Natural killer cell treated with Interleukin-12 subunit alpha and Interleukin-12 subunit beta and Interleukin-15 and Interleukin-18, amount 100 ng/mL, for 72 hours (primary cell): ENCODE results near the gene PHF11. TPM values are rescaled to one million over a fixed set of nuclear protein-coding genes. Genes with fewer than 3 reads are reported as not detected.
A peak's percentile ranks its signal among the peaks of the same experiment; 100 is the strongest.

Experiments used
- ATAC-seq, 2 donors: fragments of 150-1000 bp; cut with Tn5 transposase in 1 of 2; sonication (Bioruptor Pico), chemical (Tn5 transposase) in 1 of 2; 2 replicates each; pipeline ENCODE4 v1.10.0; 2021
- DNase-seq: peaks from one replicate; pipeline ENCODE4 v3.0.0; 2022; ENCODE audit warnings: low spot score
- H3K27ac Mint-ChIP-seq, 2 donors: 1 replicate in 1 of 2; 2 replicates in 1 of 2; pipeline ENCODE4 v1.8.0; 2022; ENCODE audit warnings: mixed read lengths in 2 of 2, mild to moderate bottlenecking in 1 of 2, moderate library complexity in 1 of 2
- H3K27me3 Mint-ChIP-seq, 2 donors: 1 replicate in 1 of 2; 2 replicates in 1 of 2; pipeline ENCODE4 v1.8.0; 2022; ENCODE audit warnings: mixed read lengths in 2 of 2
- H3K36me3 Mint-ChIP-seq: one replicate; pipeline ENCODE4 v1.8.0; 2022; ENCODE audit warnings: mixed read lengths
- H3K4me1 Mint-ChIP-seq, 2 donors: 1 replicate in 1 of 2; 2 replicates in 1 of 2; pipeline ENCODE4 v1.8.0; 2022; ENCODE audit warnings: low read depth in 2 of 2, mixed read lengths in 2 of 2, mild to moderate bottlenecking in 1 of 2
- H3K4me3 Mint-ChIP-seq: one replicate; pipeline ENCODE4 v1.8.0; 2022; ENCODE audit warnings: mixed read lengths
- H3K9me3 Mint-ChIP-seq: 2 replicates; pipeline ENCODE4 v1.8.0; 2022; ENCODE audit warnings: mixed read lengths
- total RNA-seq, 2 donors: library from RNA; stranded (reverse); gene quantifications; one replicate each; pipeline ENCODE4 v1.2.3, GENCODE V29; 2022

The PHF11 gene
- total RNA-seq, 2 donors from 2014 or later = 58.2 to 78.2 TPM

GRCh38 chr13:49517461-49517860, 21.7 kb downstream of the PHF11 start:
- H3K4me1 Mint-ChIP-seq = peaks cover 0 to 9% of the 10 kb centered on the region in 2 donors
- H3K36me3 Mint-ChIP-seq = peaks cover 34% of the 10 kb centered on the region
- ATAC-seq = no peak
- no peaks in the 10 kb centered on the region for H3K27me3 Mint-ChIP-seq
- H3K4me3 Mint-ChIP-seq = no peak overlapping the region
- no peak overlapping the region for H3K27ac Mint-ChIP-seq
- no peaks in the 10 kb centered on the region for H3K9me3 Mint-ChIP-seq
- no peak for DNase-seq

GRCh38 chr13:49521224-49521623, 25.5 kb downstream of the PHF11 start:
- ATAC-seq = no peak
- no peaks in the 10 kb centered on the region for H3K9me3 Mint-ChIP-seq
- peaks cover 24% of the 10 kb centered on the region for H3K36me3 Mint-ChIP-seq
- no peak for DNase-seq
- H3K4me3 Mint-ChIP-seq = no peak overlapping the region
- no peak overlapping the region for H3K27ac Mint-ChIP-seq
- H3K27me3 Mint-ChIP-seq = no peaks in the 10 kb centered on the region
- H3K4me1 Mint-ChIP-seq = peaks cover 4 to 5% of the 10 kb centered on the region in 2 donors

- no peaks in the 10 kb centered on the region for H3K9me3 Mint-ChIP-seq
- H3K4me3 Mint-ChIP-seq = no peak overlapping the region
- DNase-seq = no peak
- no peaks in the 10 kb centered on the region for H3K27me3 Mint-ChIP-seq
- peaks cover 11% of the 10 kb centered on the region for H3K36me3 Mint-ChIP-seq
- ATAC-seq = peak in 1 of 2 donors; percentile 46
- H3K4me1 Mint-ChIP-seq = peaks cover 0 to 4% of the 10 kb centered on the region in 2 donors
- H3K27ac Mint-ChIP-seq = no peak overlapping the region
These were observed 29.2 kb downstream of the PHF11 start for GRCh38 chr13:49524740-49525501.

- Mint-ChIP-seq H3K4me3 (no peak overlapping the region), H3K4me1 (peaks cover 3 to 9% of the 10 kb centered on the region in 2 donors), H3K9me3 (no peaks in the 10 kb centered on the region), H3K27ac (no peak overlapping the region), H3K36me3 (peaks cover 4% of the 10 kb centered on the region), H3K27me3 (no peaks in the 10 kb centered on the region)
- ATAC-seq (no peak), DNase-seq (no peak)
These were observed 31.4 kb downstream of the PHF11 start for GRCh38 chr13:49527123-49527522.

GRCh38 chr13:49528161-49528560, 32.4 kb downstream of the PHF11 start:
- peaks cover under 1% of the 10 kb centered on the region for H3K36me3 Mint-ChIP-seq
- no peaks in the 10 kb centered on the region for H3K9me3 Mint-ChIP-seq
- no peak for DNase-seq
- H3K4me1 Mint-ChIP-seq = peaks cover 3 to 9% of the 10 kb centered on the region in 2 donors
- no peaks in the 10 kb centered on the region for H3K27me3 Mint-ChIP-seq
- H3K27ac Mint-ChIP-seq = no peak overlapping the region
- ATAC-seq = no peak
- no peak overlapping the region for H3K4me3 Mint-ChIP-seq

GRCh38 chr13:49530457-49530856, 34.7 kb downstream of the PHF11 start:
- ATAC-seq (no peak), DNase-seq (no peak)
- H3K9me3 Mint-ChIP-seq = no peaks in the 10 kb centered on the region
- peaks cover 3 to 5% of the 10 kb centered on the region in 2 donors for H3K4me1 Mint-ChIP-seq
- H3K27ac Mint-ChIP-seq = no peak overlapping the region
- H3K4me3 Mint-ChIP-seq = no peak overlapping the region
- H3K27me3 Mint-ChIP-seq = no peaks in the 10 kb centered on the region
- H3K36me3 Mint-ChIP-seq = no peaks in the 10 kb centered on the region

- Mint-ChIP-seq H3K4me3 (no peak overlapping the region), H3K36me3 (no peaks in the 10 kb centered on the region)
- no peak for ATAC-seq
These were observed 36.8 kb downstream of the PHF11 start for GRCh38 chr13:49532593-49532992.

GRCh38 chr13:49533011-49533410, 37.3 kb downstream of the PHF11 start:
- Mint-ChIP-seq H3K9me3 (no peaks in the 10 kb centered on the region), H3K27me3 (no peaks in the 10 kb centered on the region), H3K4me3 (no peak overlapping the region), H3K36me3 (no peaks in the 10 kb centered on the region), H3K4me1 (peaks cover 3 to 5% of the 10 kb centered on the region in 2 donors), H3K27ac (no peak overlapping the region)
- DNase-seq (no peak), ATAC-seq (no peak)

More at GRCh38 chr13:49532593-49532992, 36.8 kb downstream of the PHF11 start:
- Mint-ChIP-seq H3K27ac (no peak overlapping the region), H3K9me3 (no peaks in the 10 kb centered on the region), H3K4me1 (peaks cover 3 to 5% of the 10 kb centered on the region in 2 donors), H3K27me3 (no peaks in the 10 kb centered on the region)
- no peak for DNase-seq

GRCh38 chr13:49533591-49534269, 38.0 kb downstream of the PHF11 start:
- Mint-ChIP-seq H3K27me3 (no peaks in the 10 kb centered on the region), H3K9me3 (no peaks in the 10 kb centered on the region), H3K36me3 (no peaks in the 10 kb centered on the region), H3K27ac (no peak overlapping the region), H3K4me3 (no peak overlapping the region), H3K4me1 (peaks cover 3 to 5% of the 10 kb centered on the region in 2 donors)
- ATAC-seq = no peak
- DNase-seq = no peak

GRCh38 chr13:49536144-49536873, 40.6 kb downstream of the PHF11 start:
- Mint-ChIP-seq H3K4me1 (peaks cover 0 to 2% of the 10 kb centered on the region in 2 donors), H3K27ac (no peak overlapping the region), H3K36me3 (peaks cover 10% of the 10 kb centered on the region), H3K9me3 (no peaks in the 10 kb centered on the region), H3K27me3 (no peaks in the 10 kb centered on the region), H3K4me3 (no peak overlapping the region)
- ATAC-seq (no peak), DNase-seq (no peak)

GRCh38 chr13:49538404-49538803, 42.7 kb downstream of the PHF11 start:
- DNase-seq (no peak), ATAC-seq (no peak)
- H3K9me3 Mint-ChIP-seq = no peaks in the 10 kb centered on the region
- peaks cover 0 to 2% of the 10 kb centered on the region in 2 donors for H3K4me1 Mint-ChIP-seq
- H3K4me3 Mint-ChIP-seq = no peak overlapping the region
- H3K27me3 Mint-ChIP-seq = no peaks in the 10 kb centered on the region
- H3K27ac Mint-ChIP-seq = no peak overlapping the region
- peaks cover 10% of the 10 kb centered on the region for H3K36me3 Mint-ChIP-seq

GRCh38 chr13:49539313-49539712, 43.6 kb downstream of the PHF11 start:
- Mint-ChIP-seq H3K9me3 (no peaks in the 10 kb centered on the region), H3K4me1 (peaks cover 0 to 2% of the 10 kb centered on the region in 2 donors), H3K27ac (peak overlapping the region in 1 of 2 donors; percentile 54), H3K27me3 (no peaks in the 10 kb centered on the region), H3K4me3 (no peak overlapping the region), H3K36me3 (peaks cover 10% of the 10 kb centered on the region)
- DNase-seq (no peak), ATAC-seq (no peak)

- Mint-ChIP-seq H3K4me1 (peaks cover 0 to 2% of the 10 kb centered on the region in 2 donors), H3K4me3 (no peak overlapping the region), H3K27ac (peak overlapping the region in 1 of 2 donors; percentile 36), H3K36me3 (peaks cover 15% of the 10 kb centered on the region), H3K9me3 (no peaks in the 10 kb centered on the region), H3K27me3 (no peaks in the 10 kb centered on the region)
- DNase-seq (no peak), ATAC-seq (no peak)
These were observed 44.0 kb downstream of the PHF11 start for GRCh38 chr13:49539746-49540145.

GRCh38 chr13:49540552-49540951, 44.8 kb downstream of the PHF11 start:
- peaks cover 0 to 2% of the 10 kb centered on the region in 2 donors for H3K4me1 Mint-ChIP-seq
- no peak for DNase-seq
- no peak for ATAC-seq
- H3K27me3 Mint-ChIP-seq = no peaks in the 10 kb centered on the region
- no peaks in the 10 kb centered on the region for H3K9me3 Mint-ChIP-seq
- H3K4me3 Mint-ChIP-seq = no peak overlapping the region
- peak overlapping the region in 1 of 2 donors; percentile 36 for H3K27ac Mint-ChIP-seq
- peaks cover 15% of the 10 kb centered on the region for H3K36me3 Mint-ChIP-seq
